Small intestine (tissue), 7 donors: ENCODE results near the gene SLC15A1. TPM values are rescaled to one million over a fixed set of nuclear protein-coding genes. Genes with fewer than 3 reads are reported as not detected.

Source experiments
- DNase-seq, 2 donors: peaks; one replicate each; pipeline versions ENCODE4 v3.0.0 to v3.0.0-alpha.2; 2013
- FAIRE-seq: peaks from 2 replicates; lab custom pipeline; 2012; peaks lifted over from hg19 to GRCh38; lab: Jason Lieb, UNC
- H3K27ac ChIP-seq, 3 donors: one replicate each; pipeline ENCODE4 v1.5.1; 2013; ENCODE audit warnings: low read length in 2 of 3, mild to moderate bottlenecking in 2 of 3, control low read depth in 1 of 3, inconsistent platforms in 1 of 3, low read depth in 1 of 3, moderate library complexity in 1 of 3
- H3K27me3 ChIP-seq, 3 donors: one replicate each; pipeline ENCODE4 v1.6.1; 2013; ENCODE audit warnings: low read length in 3 of 3, inconsistent platforms in 1 of 3; ENCODE audit not compliant: control insufficient read depth in 3 of 3, insufficient read depth in 3 of 3
- H3K36me3 ChIP-seq, 3 donors: one replicate each; pipeline ENCODE4 v1.6.1; 2013; ENCODE audit warnings: low read length in 3 of 3, inconsistent platforms in 1 of 3, low read depth in 1 of 3, mild to moderate bottlenecking in 1 of 3, moderate library complexity in 1 of 3; ENCODE audit not compliant: control insufficient read depth in 3 of 3, insufficient read depth in 2 of 3
- H3K4me1 ChIP-seq, 3 donors: one replicate each; pipeline ENCODE4 v1.6.1; 2013; ENCODE audit warnings: low read length in 2 of 3, inconsistent platforms in 1 of 3, low read depth in 1 of 3, mild to moderate bottlenecking in 1 of 3, moderate library complexity in 1 of 3; ENCODE audit not compliant: control insufficient read depth in 3 of 3, insufficient read depth in 2 of 3
- H3K4me3 ChIP-seq, 3 donors: one replicate each; pipeline ENCODE4 v1.5.1; 2013; ENCODE audit warnings: low read length in 3 of 3, control low read depth in 1 of 3, inconsistent platforms in 1 of 3, low read depth in 1 of 3, mild to moderate bottlenecking in 1 of 3, moderate library complexity in 1 of 3
- H3K9me3 ChIP-seq, 2 donors: one replicate each; pipeline ENCODE4 v1.6.1; 2013; ENCODE audit warnings: low read depth in 1 of 2, low read length in 1 of 2; ENCODE audit not compliant: control insufficient read depth in 2 of 2, insufficient read depth in 1 of 2
- WGBS, 3 donors: extraction: QIAGEN DNeasy Blood & Tissue Kit; methylation state at CpG; one replicate each; pipeline ENCODE4 v1.1.7; 2013; 5-methylcytosine and 5-hydroxymethylcytosine counted together
- polyA plus RNA-seq, 4 donors: library from polyadenylated mRNA; stranded (reverse) in 3 of 4; unstranded in 1 of 4; fragments of 200-250 nt in 3 of 4; fragments of 120-200 nt in 1 of 4; gene quantifications; one replicate each; pipeline versions ENCODE4 v1.2.1 to v1.2.3, GENCODE V29; 2013
- donor health status: healthy with polysubstance abuse.
- donor health status: control.
- donor health status: control.
- donor health status: Bipolar disorder and iron deficiency.
- donor health status: healthy.

Gene SLC15A1
- polyA plus RNA-seq, 4 donors: 36.9 to 422 (median 281) TPM

DNA sequence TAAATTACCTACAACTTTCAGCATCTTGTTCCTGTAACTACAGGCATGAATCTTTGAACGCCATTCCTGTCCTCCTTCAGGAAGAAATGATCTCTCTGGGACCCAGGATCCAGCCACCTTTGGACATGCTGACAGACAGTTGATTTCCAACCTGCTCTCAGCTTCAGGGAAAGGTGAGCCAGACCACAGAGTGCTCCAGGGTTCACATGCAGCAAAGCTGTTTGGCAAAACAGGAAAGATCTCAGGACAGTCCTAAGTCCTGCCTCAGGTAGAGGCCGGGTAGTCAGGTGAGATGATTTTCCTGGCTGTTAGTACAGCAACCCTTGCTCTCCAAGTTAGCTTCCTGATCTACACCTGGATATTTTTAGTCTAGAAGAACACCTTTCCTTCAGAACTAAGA is 9.1 kb downstream of the SLC15A1 start:
- peaks cover 0 to 8% of the 10 kb centered on the region in 2 donors for H3K9me3 ChIP-seq
- WGBS, 3 donors: 35 to 64% (median 39%) methylated on average over 2 of the region's 2 CpGs
- H3K27me3 ChIP-seq: no peaks in the 10 kb centered on the region
- no peak overlapping the region for H3K4me3 ChIP-seq
- FAIRE-seq (no peak), DNase-seq (peak; percentile 85 to 87)
- H3K4me1 ChIP-seq: peaks cover 0 to 70% (median 15%) of the 10 kb centered on the region in 3 donors
- peak overlapping the region in 2 of 3 donors; percentile 83 to 93 for H3K27ac ChIP-seq
- peaks cover 0 to 42% (median 1%) of the 10 kb centered on the region in 3 donors for H3K36me3 ChIP-seq

DNA sequence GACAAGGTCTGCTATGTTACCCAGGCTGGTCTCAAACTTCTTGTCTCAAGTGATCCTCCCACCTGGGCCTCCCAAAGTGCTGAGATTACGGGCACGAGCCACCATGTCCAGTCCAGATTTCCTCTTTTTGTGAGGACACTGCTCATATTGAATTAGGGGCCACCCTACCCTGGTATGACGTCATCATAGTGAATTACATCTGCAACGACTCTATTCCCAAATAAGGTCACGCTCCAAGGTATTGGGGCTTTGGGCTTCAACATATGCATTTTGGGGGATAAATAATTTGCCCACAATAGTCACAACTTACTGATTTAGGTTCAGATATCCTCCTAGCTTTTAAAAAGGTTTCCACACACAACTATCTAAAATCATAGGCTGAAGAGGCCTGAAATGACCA is 9.5 kb downstream of the SLC15A1 start:
- FAIRE-seq (no peak), DNase-seq (no peak)
- Histone ChIP-seq H3K27ac (peak overlapping the region in 2 of 3 donors; percentile 1 to 93), H3K9me3 (peaks cover 0 to 13% of the 10 kb centered on the region in 2 donors), H3K4me1 (peaks cover 0 to 72% (median 15%) of the 10 kb centered on the region in 3 donors), H3K4me3 (no peak overlapping the region), H3K27me3 (no peaks in the 10 kb centered on the region), H3K36me3 (peaks cover 0 to 41% (median 2%) of the 10 kb centered on the region in 3 donors)
- WGBS, 3 donors: 80 to 88% (median 85%) methylated on average over 5 of the region's 5 CpGs

DNA sequence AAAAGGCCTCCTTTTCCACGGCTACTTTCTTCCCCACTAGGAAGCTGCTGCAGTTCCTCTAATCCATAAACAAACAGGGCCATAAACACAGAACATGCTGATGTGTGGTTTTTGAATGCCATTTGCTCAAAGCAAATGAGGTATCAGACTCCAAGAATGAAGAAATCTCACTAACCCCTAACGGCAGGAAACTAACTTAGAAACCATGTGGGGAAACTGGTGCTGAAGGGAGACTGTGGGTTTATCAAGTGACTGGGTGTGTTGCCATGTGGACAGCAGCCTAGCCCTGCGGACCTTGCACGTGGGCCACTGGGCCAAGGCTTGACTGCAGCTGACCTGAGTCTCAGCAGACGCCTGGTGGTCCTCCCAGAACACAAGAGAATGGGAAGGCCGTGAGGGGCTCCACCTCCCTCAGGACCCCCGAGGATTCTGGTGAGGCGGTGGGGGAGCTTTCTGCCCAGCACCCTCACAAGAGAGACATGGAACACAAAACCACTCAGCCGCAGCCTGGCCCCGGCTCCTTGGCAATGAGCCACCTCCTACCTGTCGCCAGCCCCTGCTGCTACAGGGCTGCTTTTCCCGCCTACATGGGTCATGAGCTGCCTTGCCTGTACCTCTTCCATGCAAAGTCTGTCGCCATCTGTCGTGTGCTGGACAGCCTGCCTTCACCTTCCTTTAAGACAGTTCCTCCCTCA is 10.6 kb downstream of the SLC15A1 start:
- H3K27ac ChIP-seq: peak overlapping the region in 2 of 3 donors; percentile 0 to 93

DNA sequence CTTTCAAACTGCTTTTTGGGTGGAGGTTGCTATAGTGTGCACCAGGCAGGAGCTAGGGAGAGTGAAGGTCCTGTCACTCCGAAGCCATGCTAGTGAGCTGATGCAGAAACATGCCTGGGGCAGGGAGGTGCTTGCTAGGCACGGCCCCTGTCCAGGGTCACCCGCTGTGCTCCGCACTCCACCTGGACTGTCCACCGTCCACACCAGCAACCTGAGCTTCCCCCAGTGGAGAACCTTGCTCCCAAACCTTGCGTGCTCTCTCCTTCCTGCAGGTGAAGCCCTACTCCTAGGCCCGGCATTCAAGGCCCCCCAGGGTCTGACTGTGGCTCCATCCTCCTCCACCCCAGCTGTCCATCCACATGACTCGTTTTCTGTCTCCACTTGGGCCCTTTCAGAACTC is 12.3 kb downstream of the SLC15A1 start:
- no peak for DNase-seq
- H3K4me1 ChIP-seq: peaks cover 0 to 61% (median 13%) of the 10 kb centered on the region in 3 donors
- peak overlapping the region in 1 of 3 donors; percentile 93 for H3K27ac ChIP-seq
- no peaks in the 10 kb centered on the region for H3K27me3 ChIP-seq
- H3K36me3 ChIP-seq: peaks cover 0 to 37% (median 2%) of the 10 kb centered on the region in 3 donors
- no peak overlapping the region for H3K4me3 ChIP-seq
- 90 to 94% (median 94%) methylated on average over 8 of the region's 8 CpGs for WGBS, 3 donors
- H3K9me3 ChIP-seq: peaks cover 0 to 22% of the 10 kb centered on the region in 2 donors
- no peak for FAIRE-seq

More for the DNA sequence above, 10.6 kb downstream of the SLC15A1 start:
- H3K4me1 ChIP-seq: peaks cover 0 to 65% (median 15%) of the 10 kb centered on the region in 3 donors
- H3K36me3 ChIP-seq: peaks cover 0 to 44% (median 2%) of the 10 kb centered on the region in 3 donors
- H3K4me3 ChIP-seq: no peak overlapping the region
- peaks cover 0 to 22% of the 10 kb centered on the region in 2 donors for H3K9me3 ChIP-seq
- peak; percentile 50 to 76 for DNase-seq
- no peak for FAIRE-seq
- H3K27me3 ChIP-seq: no peaks in the 10 kb centered on the region
- WGBS, 3 donors: 70 to 82% (median 76%) methylated on average over 14 of the region's 14 CpGs

GRCh38 chr13:98738993-98739392 is 13.5 kb downstream of the SLC15A1 start:
- H3K9me3 ChIP-seq: peaks cover 0 to 26% of the 10 kb centered on the region in 2 donors
- peak overlapping the region in 1 of 3 donors; percentile 93 for H3K27ac ChIP-seq
- peak; percentile 48 to 67 for DNase-seq
- FAIRE-seq: no peak
- 11 to 70% (median 48%) methylated on average over 1 of the region's 1 CpG for WGBS, 3 donors
- no peak overlapping the region for H3K4me3 ChIP-seq
- peaks cover 0 to 40% (median 2%) of the 10 kb centered on the region in 3 donors for H3K36me3 ChIP-seq
- peaks cover 0 to 57% (median 13%) of the 10 kb centered on the region in 3 donors for H3K4me1 ChIP-seq
- H3K27me3 ChIP-seq: no peaks in the 10 kb centered on the region

GRCh38 chr13:98738213-98738612 is 14.3 kb downstream of the SLC15A1 start:
- Histone ChIP-seq H3K4me3 (no peak overlapping the region), H3K27ac (peak overlapping the region in 1 of 3 donors; percentile 93), H3K36me3 (peaks cover 0 to 47% (median 2%) of the 10 kb centered on the region in 3 donors), H3K9me3 (peaks cover 0 to 34% of the 10 kb centered on the region in 2 donors), H3K4me1 (peaks cover 0 to 56% (median 8%) of the 10 kb centered on the region in 3 donors), H3K27me3 (no peaks in the 10 kb centered on the region)
- DNase-seq (no peak), FAIRE-seq (no peak)

DNA sequence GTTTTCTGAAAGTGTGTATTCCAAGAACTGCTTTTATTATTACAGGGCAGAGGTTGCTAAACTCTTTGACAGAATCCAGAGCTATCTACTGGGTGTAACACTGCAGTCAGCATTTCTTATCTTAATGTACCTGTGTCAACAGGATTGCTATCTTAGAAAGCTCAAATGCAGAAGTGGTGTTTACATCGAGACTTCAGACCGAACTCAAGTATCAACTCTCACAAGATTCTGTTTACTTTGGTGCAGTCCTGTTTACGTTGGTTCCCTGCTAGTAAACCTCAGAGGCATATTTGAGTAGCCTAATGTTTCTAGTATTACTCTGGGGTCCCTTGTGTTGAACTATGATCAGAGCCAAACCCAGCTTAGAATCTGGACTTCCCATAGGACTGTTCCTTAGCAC is 20.5 kb downstream of the SLC15A1 start:
- Histone ChIP-seq H3K27me3 (no peaks in the 10 kb centered on the region), H3K27ac (peak overlapping the region; percentile 39 to 93 (median 70)), H3K36me3 (peaks cover 0 to 44% (median 2%) of the 10 kb centered on the region in 3 donors), H3K9me3 (peaks cover 0 to 21% of the 10 kb centered on the region in 2 donors), H3K4me1 (peaks cover 0 to 40% (median 8%) of the 10 kb centered on the region in 3 donors), H3K4me3 (no peak overlapping the region)
- DNase-seq (peak; percentile 85 to 93), FAIRE-seq (peak; percentile 68)
- 5 to 40% (median 28%) methylated on average over 3 of the region's 3 CpGs for WGBS, 3 donors

- FAIRE-seq: no peak
- H3K36me3 ChIP-seq: peaks cover 0 to 50% (median 2%) of the 10 kb centered on the region in 3 donors
- no peak for DNase-seq
- peaks cover 0 to 21% of the 10 kb centered on the region in 2 donors for H3K9me3 ChIP-seq
- peaks cover 0 to 40% (median 8%) of the 10 kb centered on the region in 3 donors for H3K4me1 ChIP-seq
- no peaks in the 10 kb centered on the region for H3K27me3 ChIP-seq
- WGBS, 3 donors: 93 to 94% (median 94%) methylated on average over 17 of the region's 17 CpGs
- H3K4me3 ChIP-seq: no peak overlapping the region
- H3K27ac ChIP-seq: peak overlapping the region in 2 of 3 donors; percentile 70 to 87
Measured at GRCh38 chr13:98731038-98731437, 21.4 kb downstream of the SLC15A1 start.
